ENCODE results near the gene NANOS3.

Gene NANOS3

GRCh38 chr19:13876834-13877233 lies at the start of gene NANOS3:
NANOS3 (plus strand) TSS chr19:13877134; CDS start chr19:13877249, 115 bp downstream.
- DNase-seq = no peak

GRCh38 chr19:13827656-13828055 lies 49.3 kb upstream of the NANOS3 start:
- DNase-seq = no peak

- DNase-seq = no peak
Observed at GRCh38 chr19:13830114-13830740, 46.7 kb upstream of the NANOS3 start.

- no peak for DNase-seq
Observed at GRCh38 chr19:13830741-13831536, 46.0 kb upstream of the NANOS3 start.

GRCh38 chr19:13831537-13832467 lies 45.1 kb upstream of the NANOS3 start:
- no peak for DNase-seq

- DNase-seq = peak; percentile 59
Observed at GRCh38 chr19:13833330-13834243, 43.3 kb upstream of the NANOS3 start.

GRCh38 chr19:13834244-13835069 lies 42.5 kb upstream of the NANOS3 start:
- no peak for DNase-seq

GRCh38 chr19:13835791-13836723 lies 40.9 kb upstream of the NANOS3 start:
- no peak for DNase-seq

- DNase-seq = no peak
Observed at GRCh38 chr19:13838435-13839129, 38.4 kb upstream of the NANOS3 start.

- no peak for DNase-seq
Observed at GRCh38 chr19:13839130-13839937, 37.6 kb upstream of the NANOS3 start.

- DNase-seq = no peak
Observed at GRCh38 chr19:13839938-13840304, 37.0 kb upstream of the NANOS3 start.

- DNase-seq = no peak
Observed at GRCh38 chr19:13840305-13841085, 36.4 kb upstream of the NANOS3 start.

- no peak for DNase-seq
Observed at GRCh38 chr19:13841086-13841961, 35.6 kb upstream of the NANOS3 start.

GRCh38 chr19:13841962-13842290 lies 35.0 kb upstream of the NANOS3 start:
- DNase-seq = no peak

GRCh38 chr19:13842291-13843103 lies 34.4 kb upstream of the NANOS3 start:
- DNase-seq = no peak
